ENCODE measurements around the gene PTGES2. TPM values are rescaled to one million over a fixed set of nuclear protein-coding genes. Genes with fewer than 3 reads are reported as not detected.

Gene PTGES2
- total RNA-seq, 1 donor from 2014 or later, result 44.1 TPM

GRCh38 chr9:128101231-128101661 is 26.3 kb downstream of the PTGES2 start:
- peaks cover 12% of the 10 kb centered on the region for H3K36me3 ChIP-seq (ENCODE audit: insufficient read depth, low read length)
- no peak overlapping the region for H3K27ac Mint-ChIP-seq (ENCODE audit: unreplicated experiment)

GRCh38 chr9:128100581-128100980 is 26.9 kb downstream of the PTGES2 start:
- Mint-ChIP-seq H3K9me3 (ENCODE audit: unreplicated experiment) (no peaks in the 10 kb centered on the region), H3K36me3 (ENCODE audit: low read depth, unreplicated experiment) (peaks cover 14% of the 10 kb centered on the region), H3K27me3 (ENCODE audit: low read depth, unreplicated experiment) (no peaks in the 10 kb centered on the region), H3K4me3 (ENCODE audit: unreplicated experiment) (peak overlapping the region; percentile 90), H3K4me1 (ENCODE audit: low read depth, unreplicated experiment) (peaks cover 34% of the 10 kb centered on the region), H3K27ac (ENCODE audit: unreplicated experiment) (peak overlapping the region; percentile 100)
- TF ChIP-seq EZH2 (IDR thresholded peaks at IDR 0.05; ENCODE audit: insufficient read depth, low read length), result no peak
- no peak for TF ChIP-seq CTCF (IDR thresholded peaks at IDR 0.05; ENCODE audit: insufficient read depth, low read depth, low read length)
- Histone ChIP-seq H4K20me1 (ENCODE audit: insufficient read depth, low read length) (peaks cover 35% of the 10 kb centered on the region), H3K4me1 (ENCODE audit: insufficient read depth, low read length) (peaks cover 42% of the 10 kb centered on the region), H3K9ac (ENCODE audit: low read length) (peak overlapping the region; percentile 94), H3K27ac (ENCODE audit: low read depth, low read length) (peak overlapping the region; percentile 99), H3K27me3 (ENCODE audit: insufficient read depth, low read length) (no peaks in the 10 kb centered on the region), H3K4me2 (ENCODE audit: low read length) (peak overlapping the region; percentile 92), H2AFZ (ENCODE audit: low read depth, low read length) (no peak overlapping the region), H3K9me3 (ENCODE audit: insufficient read depth, low read depth, low read length) (no peaks in the 10 kb centered on the region), H3K79me2 (ENCODE audit: insufficient read depth, low read length) (peaks cover 62% of the 10 kb centered on the region), H3K4me3 (ENCODE audit: insufficient read depth, low read depth, low read length) (peak overlapping the region; percentile 66), H3K36me3 (ENCODE audit: insufficient read depth, low read length) (peaks cover 7% of the 10 kb centered on the region)
- FAIRE-seq (no peak), DNase-seq (ENCODE audit: low read depth) (no peak)

More at GRCh38 chr9:128101231-128101661, 26.3 kb downstream of the PTGES2 start:
- DNase-seq (ENCODE audit: low read depth) (no peak), FAIRE-seq (no peak)
- no peak overlapping the region for H2AFZ ChIP-seq (ENCODE audit: low read depth, low read length)
- H3K4me3 ChIP-seq (ENCODE audit: insufficient read depth, low read depth, low read length), result no peak overlapping the region
- Mint-ChIP-seq H3K4me3 (ENCODE audit: unreplicated experiment) (peak overlapping the region; percentile 73), H3K4me1 (ENCODE audit: low read depth, unreplicated experiment) (peaks cover 34% of the 10 kb centered on the region), H3K36me3 (ENCODE audit: low read depth, unreplicated experiment) (peaks cover 14% of the 10 kb centered on the region), H3K27me3 (ENCODE audit: low read depth, unreplicated experiment) (no peaks in the 10 kb centered on the region), H3K9me3 (ENCODE audit: unreplicated experiment) (no peaks in the 10 kb centered on the region)
- peak overlapping the region; percentile 94 for H3K9ac ChIP-seq (ENCODE audit: low read length)
- TF ChIP-seq CTCF (IDR thresholded peaks at IDR 0.05; ENCODE audit: insufficient read depth, low read depth, low read length) (no peak), EZH2 (IDR thresholded peaks at IDR 0.05; ENCODE audit: insufficient read depth, low read length) (no peak)
- no peaks in the 10 kb centered on the region for H3K27me3 ChIP-seq (ENCODE audit: insufficient read depth, low read length)
- no peaks in the 10 kb centered on the region for H3K9me3 ChIP-seq (ENCODE audit: insufficient read depth, low read depth, low read length)
- H3K4me1 ChIP-seq (ENCODE audit: insufficient read depth, low read length), result peaks cover 42% of the 10 kb centered on the region
- H3K79me2 ChIP-seq (ENCODE audit: insufficient read depth, low read length), result peaks cover 56% of the 10 kb centered on the region
- H4K20me1 ChIP-seq (ENCODE audit: insufficient read depth, low read length), result peaks cover 39% of the 10 kb centered on the region
- no peak overlapping the region for H3K4me2 ChIP-seq (ENCODE audit: low read length)
- no peak overlapping the region for H3K27ac ChIP-seq (ENCODE audit: low read depth, low read length)

- H3K4me1 Mint-ChIP-seq (ENCODE audit: low read depth, unreplicated experiment), result peaks cover 34% of the 10 kb centered on the region
- peaks cover 14% of the 10 kb centered on the region for H3K36me3 Mint-ChIP-seq (ENCODE audit: low read depth, unreplicated experiment)
- H3K9me3 Mint-ChIP-seq (ENCODE audit: unreplicated experiment), result no peaks in the 10 kb centered on the region
- DNase-seq (ENCODE audit: low read depth) (no peak), FAIRE-seq (no peak)
- H3K27me3 Mint-ChIP-seq (ENCODE audit: low read depth, unreplicated experiment), result no peaks in the 10 kb centered on the region
- Histone ChIP-seq H3K36me3 (ENCODE audit: insufficient read depth, low read length) (peaks cover 7% of the 10 kb centered on the region), H3K4me3 (ENCODE audit: insufficient read depth, low read depth, low read length) (peak overlapping the region; percentile 66), H3K9me3 (ENCODE audit: insufficient read depth, low read depth, low read length) (no peaks in the 10 kb centered on the region), H3K27me3 (ENCODE audit: insufficient read depth, low read length) (no peaks in the 10 kb centered on the region), H3K4me1 (ENCODE audit: insufficient read depth, low read length) (peaks cover 46% of the 10 kb centered on the region), H3K9ac (ENCODE audit: low read length) (peak overlapping the region; percentile 94), H4K20me1 (ENCODE audit: insufficient read depth, low read length) (peaks cover 33% of the 10 kb centered on the region), H3K27ac (ENCODE audit: low read depth, low read length) (peak overlapping the region; percentile 99), H3K4me2 (ENCODE audit: low read length) (peak overlapping the region; percentile 92), H3K79me2 (ENCODE audit: insufficient read depth, low read length) (peaks cover 68% of the 10 kb centered on the region), H2AFZ (ENCODE audit: low read depth, low read length) (no peak overlapping the region)
- H3K27ac Mint-ChIP-seq (ENCODE audit: unreplicated experiment), result peak overlapping the region; percentile 100
- peak overlapping the region; percentile 90 for H3K4me3 Mint-ChIP-seq (ENCODE audit: unreplicated experiment)
- TF ChIP-seq EZH2 (IDR thresholded peaks at IDR 0.05; ENCODE audit: insufficient read depth, low read length) (no peak), CTCF (IDR thresholded peaks at IDR 0.05; ENCODE audit: insufficient read depth, low read depth, low read length) (no peak)
Measured at GRCh38 chr9:128099932-128100491, 27.5 kb downstream of the PTGES2 start.
